Ishikawa (cell line): ENCODE data around the gene MACF1.

ENCODE experiments used
- CEBPB ChIP-seq: IDR thresholded peaks from 2 replicates; pipeline ENCODE4 v1.6.1; 2012
- CREB1 ChIP-seq: IDR thresholded peaks from 2 replicates; pipeline ENCODE4 v1.6.1; 2012; ENCODE audit warnings: low read depth
- EGR1 ChIP-seq: IDR thresholded peaks from 2 replicates; pipeline ENCODE4 v1.6.1; 2012
- EP300 ChIP-seq: IDR thresholded peaks from 2 replicates; pipeline ENCODE4 v1.6.1; 2012; ENCODE audit warnings: borderline replicate concordance
- FOXM1 ChIP-seq: IDR thresholded peaks from 2 replicates; pipeline ENCODE4 v1.6.1; 2012; ENCODE audit warnings: low read depth, borderline replicate concordance
- MAX ChIP-seq: IDR thresholded peaks from 2 replicates; pipeline ENCODE4 v1.6.1; 2012
- NFIC ChIP-seq: IDR thresholded peaks from 2 replicates; pipeline ENCODE4 v1.6.1; 2012
- RAD21 ChIP-seq: IDR thresholded peaks from 2 replicates; pipeline ENCODE4 v1.6.1; 2012; ENCODE audit warnings: low read depth
- REST ChIP-seq: IDR thresholded peaks from 2 replicates; pipeline ENCODE4 v1.6.1; 2012; ENCODE audit warnings: low read depth, mild to moderate bottlenecking
- TAF1 ChIP-seq: IDR thresholded peaks from 2 replicates; pipeline ENCODE4 v1.6.1; 2012; ENCODE audit warnings: low read depth, mild to moderate bottlenecking
- TCF12 ChIP-seq: IDR thresholded peaks from 2 replicates; pipeline ENCODE4 v1.6.1; 2012; ENCODE audit warnings: low read depth
- TEAD4 ChIP-seq: IDR thresholded peaks from 2 replicates; pipeline ENCODE4 v1.6.1; 2012
- USF1 ChIP-seq: IDR thresholded peaks from 2 replicates; pipeline ENCODE4 v1.6.1; 2012
- YY1 ChIP-seq: IDR thresholded peaks from 2 replicates; pipeline ENCODE4 v1.6.1; 2012; ENCODE audit warnings: low read depth
- ZBTB7A ChIP-seq: IDR thresholded peaks from 2 replicates; pipeline ENCODE4 v1.6.1; 2012; ENCODE audit warnings: low read depth

Gene MACF1

GRCh38 chr1:39160703-39161102 lies 43.8 kb upstream of the MACF1 start:
- TF ChIP-seq YY1 (no peak), EP300 (no peak), EGR1 (no peak), TAF1 (no peak), TEAD4 (no peak), TCF12 (no peak), REST (no peak), USF1 (no peak), ZBTB7A (no peak), RAD21 (no peak), FOXM1 (no peak), MAX (no peak), NFIC (no peak)

- no peak for TF ChIP-seq CREB1
- no peak for TF ChIP-seq TAF1
- no peak for TF ChIP-seq NFIC
- no peak for TF ChIP-seq EP300
- no peak for TF ChIP-seq REST
- no peak for TF ChIP-seq CEBPB
- TF ChIP-seq ZBTB7A = no peak
- no peak for TF ChIP-seq RAD21
- no peak for TF ChIP-seq USF1
- no peak for TF ChIP-seq MAX
- TF ChIP-seq TCF12 = no peak
- TF ChIP-seq FOXM1 = no peak
- TF ChIP-seq TEAD4 = no peak
These were observed 41.0 kb upstream of the MACF1 start for GRCh38 chr1:39163469-39163868.

- TF ChIP-seq MAX (no peak), YY1 (no peak), TEAD4 (no peak), EGR1 (no peak), NFIC (no peak), EP300 (no peak), USF1 (no peak), ZBTB7A (no peak), TAF1 (no peak)
These were observed 40.2 kb upstream of the MACF1 start for GRCh38 chr1:39164256-39164655.

GRCh38 chr1:39165049-39165448 lies 39.4 kb upstream of the MACF1 start:
- TF ChIP-seq FOXM1 = no peak
- no peak for TF ChIP-seq RAD21
- no peak for TF ChIP-seq TAF1
- TF ChIP-seq MAX = no peak
- TF ChIP-seq TCF12 = no peak
- TF ChIP-seq NFIC = no peak
- no peak for TF ChIP-seq CREB1
- TF ChIP-seq YY1 = no peak
- no peak for TF ChIP-seq CEBPB
- no peak for TF ChIP-seq ZBTB7A
- no peak for TF ChIP-seq REST
- TF ChIP-seq EGR1 = no peak
- no peak for TF ChIP-seq TEAD4
